Transverse colon (tissue), 4 donors: ENCODE data around the gene BAHCC1.

Experiments used
- CTCF ChIP-seq, 5 experiments: fragments of 200-600 bp in 3 of 5; fragments of 450-650 bp in 2 of 5; sonication (generic) in 3 of 5; IDR thresholded peaks; 1 replicate in 2 of 5; 2 replicates in 3 of 5; pipeline ENCODE4 v1.5.1; 2016 to 2017; ENCODE audit warnings: antibody characterized with exemption in 5 of 5, inconsistent platforms in 3 of 5, mild to moderate bottlenecking in 2 of 5, moderate library complexity in 1 of 5
- POLR2A ChIP-seq: fragments of 450-650 bp; IDR thresholded peaks from one replicate; pipeline ENCODE4 v1.6.1; 2016; ENCODE audit warnings: antibody characterized with exemption, mild to moderate bottlenecking, moderate library complexity
- POLR2AphosphoS5 ChIP-seq, 3 donors: sonication (generic); formaldehyde crosslinking; IDR thresholded peaks; one replicate each; pipeline ENCODE4 v1.6.1; 2016; ENCODE audit warnings: antibody characterized with exemption in 3 of 3

- no peak for TF ChIP-seq POLR2AphosphoS5 (IDR thresholded peaks at IDR 0.05)
- TF ChIP-seq CTCF (IDR thresholded peaks at IDR 0.05) = peak in 4 of 5 experiments; percentile 19 to 36 (median 31)
- no peak for TF ChIP-seq POLR2A
Measured at GRCh38 chr17:81371910-81372760, 23.1 kb upstream of the BAHCC1 start.
